Osteoblast (primary cell): ENCODE measurements around the gene AGBL1. TPM values are rescaled to one million over a fixed set of nuclear protein-coding genes. Genes with fewer than 3 reads are reported as not detected.

Experiments
- DNase-seq: peaks from one replicate; pipeline ENCODE4 v3.0.0; 2011; ENCODE audit warnings: low spot score, mixed read lengths; ENCODE audit not compliant: insufficient read length; ENCODE audit errors: missing footprints
- H2AFZ ChIP-seq: 2 replicates; pipeline ENCODE4 v1.6.0; 2011; ENCODE audit warnings: mild to moderate bottlenecking, low read length
- H3K27ac ChIP-seq: 2 replicates; pipeline ENCODE4 v1.5.1; 2011; ENCODE audit warnings: mild to moderate bottlenecking, low read depth, low read length, moderate library complexity
- H3K27me3 ChIP-seq: 2 replicates; pipeline ENCODE4 v1.6.0; 2012; ENCODE audit warnings: mild to moderate bottlenecking, control low read depth, inconsistent platforms, low read length, moderate library complexity; ENCODE audit not compliant: insufficient read depth
- H3K36me3 ChIP-seq: 2 replicates; pipeline ENCODE4 v1.5.1; 2011; ENCODE audit warnings: mild to moderate bottlenecking, low read length, control low read depth, moderate library complexity; ENCODE audit not compliant: insufficient read depth
- H3K4me1 ChIP-seq: 2 replicates; pipeline ENCODE4 v1.5.1; 2011; ENCODE audit warnings: mild to moderate bottlenecking, low read length, control low read depth, moderate library complexity; ENCODE audit not compliant: insufficient read depth
- H3K4me2 ChIP-seq: 2 replicates; pipeline ENCODE4 v1.6.0; 2011; ENCODE audit warnings: mild to moderate bottlenecking, low read length; ENCODE audit not compliant: insufficient read depth
- H3K4me3 ChIP-seq: fragments of 200-600 bp; sonication (generic); 3 replicates; pipeline ENCODE4 v1.5.1; 2012; ENCODE audit warnings: mild to moderate bottlenecking, low read length, inconsistent platforms; ENCODE audit not compliant: insufficient read depth
- H3K79me2 ChIP-seq: 2 replicates; pipeline ENCODE4 v1.6.0; 2012; ENCODE audit warnings: mild to moderate bottlenecking, low read length, control low read depth, inconsistent platforms; ENCODE audit not compliant: insufficient read depth
- H3K9me3 ChIP-seq: 2 replicates; pipeline ENCODE4 v1.5.1; 2011; ENCODE audit warnings: low read depth, low read length, control low read depth
- H4K20me1 ChIP-seq: 2 replicates; pipeline ENCODE4 v1.6.0; 2012; ENCODE audit warnings: mild to moderate bottlenecking, low read length, control low read depth; ENCODE audit not compliant: insufficient read depth
- total RNA-seq: library from RNA; depleted of rRNA; stranded (reverse); fragments of >200 nt; gene quantifications from 2 replicates; pipeline ENCODE4 v1.2.3, GENCODE V29; 2012
- TF ChIP-seq, protein P1 (sequence below): IDR thresholded peaks from 2 replicates; pipeline ENCODE4 v1.5.1; 2011; ENCODE audit warnings: mild to moderate bottlenecking, low read depth, low read length, moderate library complexity; ENCODE audit errors: extremely low read depth

Gene AGBL1
- total RNA-seq, 1 donor = not detected

DNA sequence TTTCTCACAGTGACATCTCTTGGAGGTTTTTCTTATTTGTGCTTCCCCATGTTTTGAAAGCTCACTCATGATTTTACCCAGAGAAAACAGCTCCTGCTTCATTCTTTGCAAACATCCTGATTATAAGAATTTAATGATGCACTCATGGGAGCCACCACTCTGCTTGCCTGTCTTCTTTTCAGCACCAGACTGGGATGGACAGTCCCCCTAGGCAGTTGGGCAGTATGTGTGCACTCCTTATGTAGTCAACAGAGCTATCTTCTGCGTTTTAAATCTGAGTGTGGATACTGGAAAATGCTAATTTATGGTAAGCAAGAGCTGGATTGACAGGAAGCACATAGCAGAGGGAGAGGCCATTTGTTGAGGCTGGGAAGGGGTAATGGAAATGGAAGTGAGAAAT is 276.1 kb downstream of the AGBL1 start:
- Histone ChIP-seq H4K20me1 (no peaks in the 10 kb centered on the region), H3K4me2 (no peak overlapping the region), H3K27ac (no peak overlapping the region), H3K27me3 (no peaks in the 10 kb centered on the region), H3K79me2 (no peaks in the 10 kb centered on the region), H3K4me3 (no peak overlapping the region), H2AFZ (no peak overlapping the region), H3K36me3 (no peaks in the 10 kb centered on the region), H3K9me3 (no peaks in the 10 kb centered on the region), H3K4me1 (no peaks in the 10 kb centered on the region)
- TF ChIP-seq, protein P1, sequence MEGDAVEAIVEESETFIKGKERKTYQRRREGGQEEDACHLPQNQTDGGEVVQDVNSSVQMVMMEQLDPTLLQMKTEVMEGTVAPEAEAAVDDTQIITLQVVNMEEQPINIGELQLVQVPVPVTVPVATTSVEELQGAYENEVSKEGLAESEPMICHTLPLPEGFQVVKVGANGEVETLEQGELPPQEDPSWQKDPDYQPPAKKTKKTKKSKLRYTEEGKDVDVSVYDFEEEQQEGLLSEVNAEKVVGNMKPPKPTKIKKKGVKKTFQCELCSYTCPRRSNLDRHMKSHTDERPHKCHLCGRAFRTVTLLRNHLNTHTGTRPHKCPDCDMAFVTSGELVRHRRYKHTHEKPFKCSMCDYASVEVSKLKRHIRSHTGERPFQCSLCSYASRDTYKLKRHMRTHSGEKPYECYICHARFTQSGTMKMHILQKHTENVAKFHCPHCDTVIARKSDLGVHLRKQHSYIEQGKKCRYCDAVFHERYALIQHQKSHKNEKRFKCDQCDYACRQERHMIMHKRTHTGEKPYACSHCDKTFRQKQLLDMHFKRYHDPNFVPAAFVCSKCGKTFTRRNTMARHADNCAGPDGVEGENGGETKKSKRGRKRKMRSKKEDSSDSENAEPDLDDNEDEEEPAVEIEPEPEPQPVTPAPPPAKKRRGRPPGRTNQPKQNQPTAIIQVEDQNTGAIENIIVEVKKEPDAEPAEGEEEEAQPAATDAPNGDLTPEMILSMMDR = no peak
- DNase-seq = no peak

DNA sequence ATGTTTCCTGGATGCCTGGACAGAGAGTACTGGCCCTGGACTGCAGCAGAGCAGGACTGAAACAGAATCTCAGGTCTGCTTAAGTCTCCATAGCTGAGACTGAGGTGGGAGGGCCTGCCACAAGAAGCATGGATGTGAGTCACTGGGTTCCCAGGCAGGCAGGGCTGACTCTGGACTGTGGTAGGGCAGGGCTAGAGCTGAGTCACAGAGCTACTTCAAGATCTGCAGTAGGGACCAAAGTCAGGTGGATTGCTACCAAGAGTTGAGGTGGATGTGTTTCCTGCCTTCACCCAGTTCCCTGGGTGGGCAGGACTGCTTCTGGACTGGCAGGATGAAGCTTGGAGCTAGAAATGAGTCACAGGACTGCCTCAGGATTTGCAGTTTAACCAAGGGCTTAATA is 282.9 kb downstream of the AGBL1 start:
- DNase-seq = no peak
- no peaks in the 10 kb centered on the region for H4K20me1 ChIP-seq
- no peak overlapping the region for H2AFZ ChIP-seq
- no peaks in the 10 kb centered on the region for H3K79me2 ChIP-seq
- no peaks in the 10 kb centered on the region for H3K27me3 ChIP-seq
- H3K9me3 ChIP-seq = no peaks in the 10 kb centered on the region
- H3K4me1 ChIP-seq = no peaks in the 10 kb centered on the region
- TF ChIP-seq, protein P1 = no peak
- H3K4me3 ChIP-seq = no peak overlapping the region
- H3K27ac ChIP-seq = no peak overlapping the region
- H3K36me3 ChIP-seq = no peaks in the 10 kb centered on the region
- H3K4me2 ChIP-seq = no peak overlapping the region

DNA sequence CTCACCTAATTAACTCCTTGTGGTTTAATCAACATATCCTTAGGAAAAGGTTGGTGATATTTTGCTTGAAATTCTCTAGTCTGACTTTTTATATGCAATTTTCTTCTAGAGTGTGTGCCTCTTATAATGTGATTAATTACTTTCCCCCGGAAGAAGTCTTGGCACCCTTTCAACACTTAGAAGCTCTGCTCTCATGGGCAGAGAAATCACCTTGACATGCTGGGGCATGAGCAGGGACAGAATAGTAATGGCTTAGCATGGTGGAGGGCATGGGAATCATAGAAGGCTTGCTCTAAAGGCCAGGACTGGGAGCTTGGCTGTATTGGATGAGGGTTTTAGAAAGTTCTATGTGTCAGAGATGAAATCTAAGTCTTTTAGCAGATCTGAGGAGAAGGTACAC is 293.5 kb downstream of the AGBL1 start:
- no peak for DNase-seq
- Histone ChIP-seq H3K27ac (no peak overlapping the region), H3K27me3 (no peaks in the 10 kb centered on the region), H3K4me1 (no peaks in the 10 kb centered on the region), H2AFZ (no peak overlapping the region), H3K79me2 (no peaks in the 10 kb centered on the region), H3K4me3 (no peak overlapping the region), H3K9me3 (no peaks in the 10 kb centered on the region), H3K36me3 (no peaks in the 10 kb centered on the region), H4K20me1 (no peaks in the 10 kb centered on the region), H3K4me2 (no peak overlapping the region)
- TF ChIP-seq, protein P1 = no peak

GRCh38 chr15:86375733-86376280 is 296.1 kb downstream of the AGBL1 start:
- Histone ChIP-seq H3K27ac (no peak overlapping the region), H4K20me1 (no peaks in the 10 kb centered on the region), H3K27me3 (no peaks in the 10 kb centered on the region), H2AFZ (no peak overlapping the region), H3K79me2 (no peaks in the 10 kb centered on the region), H3K4me2 (no peak overlapping the region), H3K36me3 (no peaks in the 10 kb centered on the region), H3K4me1 (no peaks in the 10 kb centered on the region), H3K4me3 (no peak overlapping the region), H3K9me3 (no peaks in the 10 kb centered on the region)
- DNase-seq = no peak
- TF ChIP-seq, protein P1 = no peak
